Kidney epithelial cell (primary cell): ENCODE measurements around the gene KRTAP5-6. TPM values are rescaled to one million over a fixed set of nuclear protein-coding genes. Genes with fewer than 3 reads are reported as not detected.

Source experiments
- DNase-seq: peaks from one replicate; pipeline ENCODE4 v3.0.0-alpha.2; 2010; ENCODE audit warnings: low read depth
- H3K27me3 ChIP-seq: 2 replicates; pipeline ENCODE4 v1.6.0; 2011; ENCODE audit warnings: low read length; ENCODE audit not compliant: control insufficient read depth, insufficient read depth
- H3K36me3 ChIP-seq: 2 replicates; pipeline ENCODE4 v1.5.1; 2011; ENCODE audit warnings: low read length; ENCODE audit not compliant: control insufficient read depth, insufficient read depth
- H3K4me3 ChIP-seq: 2 replicates; pipeline ENCODE4 v1.5.1; 2011; ENCODE audit warnings: low read depth, mild to moderate bottlenecking, control low read depth, low read length
- total RNA-seq: library from RNA; depleted of rRNA; stranded (reverse); fragments of >200 nt; gene quantifications from 2 replicates; pipeline ENCODE4 v1.2.3, GENCODE V29; 2015
- TF ChIP-seq, protein P1 (sequence below): IDR thresholded peaks from 2 replicates; pipeline ENCODE4 v1.5.1; 2011; ENCODE audit warnings: mild to moderate bottlenecking, moderate library complexity, low read length, control low read depth, inconsistent platforms; ENCODE audit not compliant: insufficient read depth, poor library complexity, severe bottlenecking

KRTAP5-6 gene
- total RNA-seq, 1 donor from 2014 or later: not detected

DNA sequence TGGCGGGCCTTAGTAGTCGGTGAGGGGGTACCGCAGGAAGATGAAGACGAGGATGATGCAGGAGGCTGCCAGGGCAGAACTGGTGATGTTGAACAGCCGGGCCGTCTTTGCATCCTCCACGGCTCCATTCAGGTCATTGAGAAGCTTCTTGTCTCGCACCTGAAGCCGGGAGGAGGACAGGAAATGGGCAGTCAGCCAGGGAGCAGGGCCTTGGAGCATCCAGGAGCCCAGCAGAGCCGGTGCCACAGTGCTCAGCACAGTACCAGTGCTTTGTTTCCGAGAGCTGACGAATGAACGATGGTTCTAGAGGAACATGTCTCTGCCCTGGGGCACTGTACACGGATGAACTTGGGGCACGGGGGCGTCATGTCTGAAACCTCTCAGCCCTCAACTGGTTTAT, 38.3 kb downstream of the KRTAP5-6 start:
- peaks cover 24% of the 10 kb centered on the region for H3K27me3 ChIP-seq
- no peak overlapping the region for H3K4me3 ChIP-seq
- TF ChIP-seq, protein P1, sequence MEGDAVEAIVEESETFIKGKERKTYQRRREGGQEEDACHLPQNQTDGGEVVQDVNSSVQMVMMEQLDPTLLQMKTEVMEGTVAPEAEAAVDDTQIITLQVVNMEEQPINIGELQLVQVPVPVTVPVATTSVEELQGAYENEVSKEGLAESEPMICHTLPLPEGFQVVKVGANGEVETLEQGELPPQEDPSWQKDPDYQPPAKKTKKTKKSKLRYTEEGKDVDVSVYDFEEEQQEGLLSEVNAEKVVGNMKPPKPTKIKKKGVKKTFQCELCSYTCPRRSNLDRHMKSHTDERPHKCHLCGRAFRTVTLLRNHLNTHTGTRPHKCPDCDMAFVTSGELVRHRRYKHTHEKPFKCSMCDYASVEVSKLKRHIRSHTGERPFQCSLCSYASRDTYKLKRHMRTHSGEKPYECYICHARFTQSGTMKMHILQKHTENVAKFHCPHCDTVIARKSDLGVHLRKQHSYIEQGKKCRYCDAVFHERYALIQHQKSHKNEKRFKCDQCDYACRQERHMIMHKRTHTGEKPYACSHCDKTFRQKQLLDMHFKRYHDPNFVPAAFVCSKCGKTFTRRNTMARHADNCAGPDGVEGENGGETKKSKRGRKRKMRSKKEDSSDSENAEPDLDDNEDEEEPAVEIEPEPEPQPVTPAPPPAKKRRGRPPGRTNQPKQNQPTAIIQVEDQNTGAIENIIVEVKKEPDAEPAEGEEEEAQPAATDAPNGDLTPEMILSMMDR: no peak
- no peak for DNase-seq
- H3K36me3 ChIP-seq: no peaks in the 10 kb centered on the region

DNA sequence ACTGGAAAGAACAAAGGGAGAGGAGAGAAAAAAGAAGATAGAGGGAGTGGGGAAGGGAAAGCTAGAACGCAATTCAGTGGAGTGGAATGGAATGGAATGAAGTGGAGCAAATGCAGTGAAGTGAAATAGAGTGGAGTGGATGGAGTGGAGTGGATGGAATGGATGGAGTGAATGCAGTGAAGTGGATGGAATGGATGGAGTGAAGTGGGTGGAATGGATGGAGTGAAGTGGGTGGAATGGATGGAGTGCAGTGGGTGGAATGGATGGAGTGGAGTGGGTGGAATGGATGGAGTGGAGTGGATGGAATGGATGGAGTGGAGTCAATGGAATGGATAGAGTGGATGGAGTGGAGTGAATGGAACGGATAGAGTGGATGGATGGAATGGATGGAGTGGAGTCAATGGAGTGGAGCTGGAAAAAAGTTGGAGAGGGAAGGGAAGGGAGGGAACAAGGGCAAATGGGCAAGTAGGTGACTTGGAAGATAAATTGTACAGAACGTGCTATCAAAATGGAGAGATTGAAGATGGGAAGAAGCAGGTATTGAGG, 39.5 kb downstream of the KRTAP5-6 start:
- TF ChIP-seq, protein P1: no peak
- Histone ChIP-seq H3K36me3 (no peaks in the 10 kb centered on the region), H3K27me3 (peaks cover 25% of the 10 kb centered on the region), H3K4me3 (no peak overlapping the region)
- DNase-seq: no peak

DNA sequence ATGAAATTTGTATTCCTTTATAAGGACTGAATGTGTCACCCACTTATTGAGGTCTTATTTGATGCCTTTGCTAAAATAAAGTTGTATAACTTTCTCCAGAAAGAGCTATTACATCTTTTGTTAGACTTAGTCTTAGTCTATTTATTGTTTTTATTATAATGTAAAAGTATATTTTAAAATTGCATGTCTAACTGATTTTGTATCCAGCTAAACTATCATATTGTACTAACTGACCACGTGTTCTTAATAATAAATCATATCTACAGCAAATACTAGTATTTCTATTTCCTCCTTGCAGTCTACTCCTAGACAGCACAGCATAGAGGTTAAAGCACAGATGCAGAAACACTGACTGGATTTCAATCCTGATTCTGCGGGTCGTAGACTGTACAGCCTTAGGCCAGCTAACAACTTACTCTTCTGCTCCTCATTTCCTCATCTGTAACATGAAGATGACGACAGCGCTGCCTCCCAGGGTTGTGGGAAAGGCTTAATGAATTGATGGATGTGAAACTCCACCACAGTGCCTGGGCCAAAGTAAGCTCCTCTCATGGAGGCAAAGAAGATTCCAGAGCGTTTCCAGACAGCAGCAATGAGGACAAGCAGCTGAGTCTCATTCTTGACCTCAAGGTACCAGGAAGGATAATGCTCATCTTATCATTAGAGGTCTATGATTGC, 40.2 kb downstream of the KRTAP5-6 start:
- TF ChIP-seq, protein P1: no peak
- DNase-seq: no peak
- no peak overlapping the region for H3K4me3 ChIP-seq
- peaks cover 24% of the 10 kb centered on the region for H3K27me3 ChIP-seq
- no peaks in the 10 kb centered on the region for H3K36me3 ChIP-seq

DNA sequence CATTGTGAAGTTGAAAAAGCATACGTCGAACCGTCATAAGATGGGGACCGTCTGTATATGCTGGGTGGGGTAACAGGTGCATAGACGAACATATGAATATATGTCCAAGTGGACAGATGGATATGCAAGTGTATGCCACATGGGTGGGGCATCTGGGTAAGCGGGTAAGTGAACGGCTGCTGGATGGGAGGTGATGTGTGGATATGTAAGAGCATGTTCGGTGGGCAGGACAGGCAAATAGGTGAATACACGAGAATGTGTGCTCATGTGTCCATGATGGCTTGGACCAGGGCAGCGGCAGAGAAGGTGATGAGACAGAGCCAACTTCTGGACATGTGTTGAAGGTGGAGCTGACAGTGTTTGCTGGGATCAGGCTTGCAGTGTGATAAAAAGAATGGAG, 41.4 kb downstream of the KRTAP5-6 start:
- TF ChIP-seq, protein P1: no peak
- DNase-seq: no peak
- peaks cover 17% of the 10 kb centered on the region for H3K27me3 ChIP-seq
- H3K36me3 ChIP-seq: no peaks in the 10 kb centered on the region
- H3K4me3 ChIP-seq: no peak overlapping the region

DNA sequence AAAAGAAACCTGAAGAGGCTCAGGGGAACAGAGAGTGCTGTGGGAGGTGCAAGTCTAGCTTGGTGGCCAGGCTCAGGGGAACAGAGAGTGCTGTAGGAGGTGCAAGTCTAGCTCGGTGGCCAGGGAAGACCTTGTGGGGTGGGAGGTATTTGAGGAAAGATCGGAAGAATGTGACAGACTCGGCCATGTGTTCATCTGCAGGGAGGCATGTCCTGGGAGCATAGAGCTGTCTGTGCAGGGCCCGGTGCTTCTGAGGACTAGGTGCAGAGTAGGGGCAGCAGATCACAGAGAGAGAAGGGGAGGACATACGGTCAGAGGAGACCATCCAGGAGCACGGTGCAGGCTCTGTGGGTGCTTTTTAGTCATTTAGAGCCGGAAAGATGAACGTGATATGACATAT, 42.6 kb downstream of the KRTAP5-6 start:
- DNase-seq: no peak
- TF ChIP-seq, protein P1: no peak

More for the DNA sequence above, 42.6 kb downstream of the KRTAP5-6 start:
- Histone ChIP-seq H3K36me3 (no peaks in the 10 kb centered on the region), H3K27me3 (peaks cover 20% of the 10 kb centered on the region), H3K4me3 (no peak overlapping the region)
